ENCODE measurements around the gene EXOC6B. TPM values are rescaled to one million over a fixed set of nuclear protein-coding genes. Genes with fewer than 3 reads are reported as not detected.

Gene EXOC6B
- total and polyA plus RNA-seq, 2 donors from 2014 or later: 5.9 to 31.3 TPM

GRCh38 chr2:72175636-72176035, 650.2 kb downstream of the EXOC6B start:
- Histone ChIP-seq H3K4me1 (ENCODE audit: control insufficient read depth in 2 of 3, insufficient read depth in 2 of 3, low read depth in 1 of 3, low read length in 3 of 3) (no peaks in the 10 kb centered on the region), H3K27ac (ENCODE audit: low read depth in 2 of 2, low read length in 2 of 2) (no peak overlapping the region), H3K9ac (ENCODE audit: low read length in 3 of 3) (no peak overlapping the region), H3K9me3 (ENCODE audit: control insufficient read depth in 2 of 3, insufficient read depth in 1 of 3, low read length in 3 of 3) (no peaks in the 10 kb centered on the region), H3K36me3 (ENCODE audit: control insufficient read depth in 2 of 3, insufficient read depth in 3 of 3, low read length in 3 of 3) (peaks cover 0 to 7% (median 6%) of the 10 kb centered on the region in 3 donors), H3K27me3 (ENCODE audit: control insufficient read depth, insufficient read depth, low read length) (no peaks in the 10 kb centered on the region), H3K4me3 (ENCODE audit: low read length in 3 of 3) (no peak overlapping the region)
- TF ChIP-seq CTCF (IDR thresholded peaks at IDR 0.05; ENCODE audit: borderline replicate concordance, extremely low read depth, insufficient read depth): no peak
- intact Hi-C loops (cut with DNase I): no loop called here
- FAIRE-seq (no peak), DNase-seq (no peak)

GRCh38 chr2:72173640-72174321, 652.1 kb downstream of the EXOC6B start:
- Histone ChIP-seq H3K36me3 (ENCODE audit: control insufficient read depth in 2 of 3, insufficient read depth in 3 of 3, low read length in 3 of 3) (peaks cover 0 to 6% (median 4%) of the 10 kb centered on the region in 3 donors), H3K4me3 (ENCODE audit: low read length in 3 of 3) (no peak overlapping the region), H3K27me3 (ENCODE audit: control insufficient read depth, insufficient read depth, low read length) (no peaks in the 10 kb centered on the region), H3K27ac (ENCODE audit: low read depth in 2 of 2, low read length in 2 of 2) (no peak overlapping the region), H3K4me1 (ENCODE audit: control insufficient read depth in 2 of 3, insufficient read depth in 2 of 3, low read depth in 1 of 3, low read length in 3 of 3) (no peaks in the 10 kb centered on the region), H3K9ac (ENCODE audit: low read length in 3 of 3) (no peak overlapping the region), H3K9me3 (ENCODE audit: control insufficient read depth in 2 of 3, insufficient read depth in 1 of 3, low read length in 3 of 3) (no peaks in the 10 kb centered on the region)
- intact Hi-C loops (cut with DNase I): no loop called here
- DNase-seq: no peak
- no peak for TF ChIP-seq CTCF (IDR thresholded peaks at IDR 0.05; ENCODE audit: borderline replicate concordance, extremely low read depth, insufficient read depth)
- FAIRE-seq: no peak

- no peak overlapping the region for H3K4me3 ChIP-seq (ENCODE audit: low read length in 3 of 3)
- no peak overlapping the region for H3K9ac ChIP-seq (ENCODE audit: low read length in 3 of 3)
- H3K27me3 ChIP-seq (ENCODE audit: control insufficient read depth, insufficient read depth, low read length): no peaks in the 10 kb centered on the region
- no peak overlapping the region for H3K27ac ChIP-seq (ENCODE audit: low read depth in 2 of 2, low read length in 2 of 2)
- H3K36me3 ChIP-seq (ENCODE audit: control insufficient read depth in 2 of 3, insufficient read depth in 3 of 3, low read length in 3 of 3): no peaks in the 10 kb centered on the region
- no peak for TF ChIP-seq CTCF (IDR thresholded peaks at IDR 0.05; ENCODE audit: borderline replicate concordance, extremely low read depth, insufficient read depth)
- FAIRE-seq (no peak), DNase-seq (no peak)
- H3K9me3 ChIP-seq (ENCODE audit: control insufficient read depth in 2 of 3, insufficient read depth in 1 of 3, low read length in 3 of 3): no peaks in the 10 kb centered on the region
- H3K4me1 ChIP-seq (ENCODE audit: control insufficient read depth in 2 of 3, insufficient read depth in 2 of 3, low read depth in 1 of 3, low read length in 3 of 3): no peaks in the 10 kb centered on the region
- intact Hi-C loops (cut with DNase I): no loop called here
Measured at GRCh38 chr2:72172478-72172877, 653.4 kb downstream of the EXOC6B start.

- intact Hi-C loops (cut with DNase I): no loop called here
- H3K27me3 ChIP-seq (ENCODE audit: control insufficient read depth, insufficient read depth, low read length): no peaks in the 10 kb centered on the region
- FAIRE-seq (no peak), DNase-seq (no peak)
- no peaks in the 10 kb centered on the region for H3K9me3 ChIP-seq (ENCODE audit: control insufficient read depth in 2 of 3, insufficient read depth in 1 of 3, low read length in 3 of 3)
- no peak for TF ChIP-seq CTCF (IDR thresholded peaks at IDR 0.05; ENCODE audit: borderline replicate concordance, extremely low read depth, insufficient read depth)
- H3K9ac ChIP-seq (ENCODE audit: low read length in 3 of 3): no peak overlapping the region
- no peak overlapping the region for H3K27ac ChIP-seq (ENCODE audit: low read depth in 2 of 2, low read length in 2 of 2)
- no peaks in the 10 kb centered on the region for H3K4me1 ChIP-seq (ENCODE audit: control insufficient read depth in 2 of 3, insufficient read depth in 2 of 3, low read depth in 1 of 3, low read length in 3 of 3)
- no peak overlapping the region for H3K4me3 ChIP-seq (ENCODE audit: low read length in 3 of 3)
- H3K36me3 ChIP-seq (ENCODE audit: control insufficient read depth in 2 of 3, insufficient read depth in 3 of 3, low read length in 3 of 3): no peaks in the 10 kb centered on the region
Measured at GRCh38 chr2:72166279-72166678, 659.6 kb downstream of the EXOC6B start.
